ENCODE data around the gene CDH13.

The CDH13 gene

DNA sequence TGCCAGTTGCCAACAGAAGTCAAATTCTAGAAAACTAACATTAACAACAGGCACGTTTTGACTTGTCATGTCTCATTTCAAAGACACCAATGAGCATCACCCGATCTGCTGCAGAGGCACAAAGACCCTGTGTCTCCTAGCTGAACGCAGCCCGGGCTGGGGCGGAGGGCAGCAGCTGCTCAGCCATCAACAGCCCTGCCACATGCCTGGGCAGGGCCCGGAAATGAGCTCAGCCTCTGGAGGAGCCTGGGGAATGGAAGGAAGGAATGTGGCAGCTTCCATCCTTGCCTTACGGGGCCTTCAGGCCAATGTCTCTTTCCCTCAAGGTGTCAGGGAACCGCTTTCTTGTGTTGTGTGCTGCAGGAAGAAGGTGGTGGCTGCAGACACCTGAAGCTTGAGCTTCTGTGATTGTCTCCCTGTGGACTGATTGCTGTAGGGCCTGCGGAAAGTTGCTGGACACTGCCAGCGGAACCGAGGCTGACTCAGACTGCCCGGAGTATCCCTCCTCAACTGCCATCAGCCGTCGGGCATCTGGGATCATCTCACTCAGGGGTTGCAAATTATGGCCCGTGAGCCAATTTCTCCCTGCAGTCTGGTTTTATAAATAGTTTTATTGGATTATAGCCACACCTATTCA, 7.3 kb downstream of the CDH13 start:
- Histone ChIP-seq H3K56ac (ENCODE audit: low read length) (peak overlapping the region; percentile 57), H3K9ac (ENCODE audit: low read length) (no peak overlapping the region), H3K79me2 (ENCODE audit: control insufficient read depth, insufficient read depth, low read length) (no peaks in the 10 kb centered on the region), H2AK5ac (ENCODE audit: low read length) (no peak overlapping the region), H3K4me2 (ENCODE audit: low read length) (no peak overlapping the region), H3K23ac (ENCODE audit: low read length) (no peak overlapping the region), H3K79me1 (ENCODE audit: low read length) (no peaks in the 10 kb centered on the region), H3K27ac (ENCODE audit: low read depth, low read length) (no peak overlapping the region), H3K18ac (ENCODE audit: low read length) (no peak overlapping the region), H3K4me3 (ENCODE audit: low read length) (no peak overlapping the region), H4K8ac (ENCODE audit: low read depth, low read length) (no peak overlapping the region), H3K27me3 (ENCODE audit: insufficient read depth, low read length, poor library complexity) (no peaks in the 10 kb centered on the region), H4K5ac (ENCODE audit: low read length) (no peak overlapping the region), H2BK120ac (ENCODE audit: low read depth, low read length) (no peak overlapping the region), H3K4me1 (ENCODE audit: control insufficient read depth, low read depth, low read length) (peaks cover 6% of the 10 kb centered on the region), H2BK5ac (ENCODE audit: low read length) (no peak overlapping the region), H3K4ac (ENCODE audit: low read depth, low read length) (no peak overlapping the region), H3K36me3 (ENCODE audit: control insufficient read depth, insufficient read depth, low read length) (no peaks in the 10 kb centered on the region), H2BK15ac (replicated peaks; ENCODE audit: low read depth) (no peak overlapping the region)
- no CpG with 5 or more reads among the region's 15 CpGs for WGBS (ENCODE audit: extremely low coverage, insufficient coverage, low lambda C conversion rate)
- DNase-seq = peak; percentile 76

DNA sequence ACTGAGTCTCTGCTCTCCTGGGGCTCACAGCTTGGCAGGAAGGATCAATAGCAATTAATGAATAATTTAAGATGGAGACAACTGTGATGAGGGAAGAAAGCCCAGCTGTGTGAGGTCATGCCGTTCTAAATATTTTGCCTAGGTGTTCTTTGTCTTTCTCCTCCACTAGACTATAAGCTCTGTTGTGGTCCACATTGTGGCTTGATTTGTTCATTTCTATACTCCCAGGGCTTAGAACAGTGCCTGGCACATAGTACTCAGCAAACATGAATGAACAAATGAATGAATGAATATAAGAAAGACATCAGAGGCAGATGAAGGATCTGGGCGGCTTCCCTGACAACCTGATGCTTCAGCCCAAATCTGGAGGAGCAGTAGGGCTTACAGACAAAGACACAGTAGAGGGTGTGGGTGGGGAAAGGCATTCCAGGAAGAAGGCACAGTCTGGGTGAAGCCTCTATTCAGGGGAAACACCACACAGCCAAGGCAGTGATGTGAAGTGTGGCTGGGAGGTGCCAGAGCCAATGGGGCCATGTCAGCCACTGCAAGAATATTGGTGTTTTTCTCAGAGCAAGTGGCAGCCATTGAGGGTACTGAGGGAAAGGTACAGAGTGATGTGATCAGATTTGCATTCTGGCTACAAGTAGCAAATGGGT, 8.3 kb downstream of the CDH13 start:
- no peaks in the 10 kb centered on the region for H3K4me1 ChIP-seq (ENCODE audit: control insufficient read depth, low read depth, low read length)
- H3K27ac ChIP-seq (ENCODE audit: low read depth, low read length) = no peak overlapping the region
- H3K27me3 ChIP-seq (ENCODE audit: insufficient read depth, low read length, poor library complexity) = no peaks in the 10 kb centered on the region
- H3K4me3 ChIP-seq (ENCODE audit: low read length) = no peak overlapping the region
- no peaks in the 10 kb centered on the region for H3K36me3 ChIP-seq (ENCODE audit: control insufficient read depth, insufficient read depth, low read length)
- no peak overlapping the region for H2BK120ac ChIP-seq (ENCODE audit: low read depth, low read length)
- DNase-seq = no peak
- H3K56ac ChIP-seq (ENCODE audit: low read length) = no peak overlapping the region
- H3K23ac ChIP-seq (ENCODE audit: low read length) = no peak overlapping the region
- no peak overlapping the region for H4K5ac ChIP-seq (ENCODE audit: low read length)
- WGBS (ENCODE audit: extremely low coverage, insufficient coverage, low lambda C conversion rate) = no CpG with 5 or more reads among the region's 2 CpGs
- H2BK5ac ChIP-seq (ENCODE audit: low read length) = no peak overlapping the region
- no peak overlapping the region for H2AK5ac ChIP-seq (ENCODE audit: low read length)
- no peak overlapping the region for H3K9ac ChIP-seq (ENCODE audit: low read length)
- no peak overlapping the region for H3K4me2 ChIP-seq (ENCODE audit: low read length)
- no peak overlapping the region for H3K18ac ChIP-seq (ENCODE audit: low read length)
- H4K8ac ChIP-seq (ENCODE audit: low read depth, low read length) = no peak overlapping the region
- H3K79me2 ChIP-seq (ENCODE audit: control insufficient read depth, insufficient read depth, low read length) = no peaks in the 10 kb centered on the region
- H2BK15ac ChIP-seq (replicated peaks; ENCODE audit: low read depth) = no peak overlapping the region
- H3K79me1 ChIP-seq (ENCODE audit: low read length) = no peaks in the 10 kb centered on the region
- H3K4ac ChIP-seq (ENCODE audit: low read depth, low read length) = no peak overlapping the region

GRCh38 chr16:82636485-82636884, 9.7 kb downstream of the CDH13 start:
- no peak overlapping the region for H3K18ac ChIP-seq (ENCODE audit: low read length)
- no peak overlapping the region for H2BK5ac ChIP-seq (ENCODE audit: low read length)
- no peak overlapping the region for H3K27ac ChIP-seq (ENCODE audit: low read depth, low read length)
- no peak overlapping the region for H3K4me3 ChIP-seq (ENCODE audit: low read length)
- H2BK15ac ChIP-seq (replicated peaks; ENCODE audit: low read depth) = no peak overlapping the region
- no peak overlapping the region for H4K8ac ChIP-seq (ENCODE audit: low read depth, low read length)
- H3K36me3 ChIP-seq (ENCODE audit: control insufficient read depth, insufficient read depth, low read length) = no peaks in the 10 kb centered on the region
- no peak overlapping the region for H2BK120ac ChIP-seq (ENCODE audit: low read depth, low read length)
- H3K79me1 ChIP-seq (ENCODE audit: low read length) = no peaks in the 10 kb centered on the region
- H3K79me2 ChIP-seq (ENCODE audit: control insufficient read depth, insufficient read depth, low read length) = no peaks in the 10 kb centered on the region
- H3K4me2 ChIP-seq (ENCODE audit: low read length) = no peak overlapping the region
- H3K9ac ChIP-seq (ENCODE audit: low read length) = no peak overlapping the region
- no peak overlapping the region for H3K56ac ChIP-seq (ENCODE audit: low read length)
- no peak overlapping the region for H3K23ac ChIP-seq (ENCODE audit: low read length)
- no peaks in the 10 kb centered on the region for H3K4me1 ChIP-seq (ENCODE audit: control insufficient read depth, low read depth, low read length)
- no CpG with 5 or more reads among the region's 3 CpGs for WGBS (ENCODE audit: extremely low coverage, insufficient coverage, low lambda C conversion rate)
- no peak overlapping the region for H2AK5ac ChIP-seq (ENCODE audit: low read length)
- H3K27me3 ChIP-seq (ENCODE audit: insufficient read depth, low read length, poor library complexity) = no peaks in the 10 kb centered on the region
- DNase-seq = no peak
- H3K4ac ChIP-seq (ENCODE audit: low read depth, low read length) = no peak overlapping the region
- no peak overlapping the region for H4K5ac ChIP-seq (ENCODE audit: low read length)

DNA sequence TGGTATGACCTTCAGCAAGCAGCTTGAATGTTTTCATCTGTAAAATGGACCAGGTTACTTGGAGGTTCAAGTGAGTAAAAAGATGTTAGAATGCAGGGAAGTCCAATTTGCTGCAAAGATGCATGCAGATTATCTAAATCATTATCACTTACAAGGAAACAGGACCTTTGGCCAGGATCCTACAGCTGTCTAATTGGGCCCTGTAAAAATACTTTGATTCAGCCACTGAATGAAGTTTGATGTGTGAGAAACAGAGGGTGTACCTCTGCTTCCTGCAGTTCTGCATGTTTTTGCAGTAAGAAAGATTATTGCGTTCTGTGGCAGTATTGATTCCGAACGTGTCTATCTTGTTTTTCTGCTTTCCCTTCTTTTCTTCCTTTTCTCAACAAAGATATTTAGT, 10.2 kb downstream of the CDH13 start:
- Histone ChIP-seq H3K9ac (ENCODE audit: low read length) (no peak overlapping the region), H3K18ac (ENCODE audit: low read length) (no peak overlapping the region), H3K23ac (ENCODE audit: low read length) (no peak overlapping the region), H3K4me1 (ENCODE audit: control insufficient read depth, low read depth, low read length) (no peaks in the 10 kb centered on the region), H3K4ac (ENCODE audit: low read depth, low read length) (no peak overlapping the region), H3K56ac (ENCODE audit: low read length) (no peak overlapping the region), H3K27ac (ENCODE audit: low read depth, low read length) (no peak overlapping the region), H2AK5ac (ENCODE audit: low read length) (no peak overlapping the region), H4K8ac (ENCODE audit: low read depth, low read length) (no peak overlapping the region), H3K4me2 (ENCODE audit: low read length) (no peak overlapping the region), H3K4me3 (ENCODE audit: low read length) (no peak overlapping the region), H4K5ac (ENCODE audit: low read length) (no peak overlapping the region), H2BK15ac (replicated peaks; ENCODE audit: low read depth) (no peak overlapping the region), H2BK120ac (ENCODE audit: low read depth, low read length) (no peak overlapping the region), H2BK5ac (ENCODE audit: low read length) (no peak overlapping the region), H3K36me3 (ENCODE audit: control insufficient read depth, insufficient read depth, low read length) (no peaks in the 10 kb centered on the region), H3K79me2 (ENCODE audit: control insufficient read depth, insufficient read depth, low read length) (no peaks in the 10 kb centered on the region), H3K27me3 (ENCODE audit: insufficient read depth, low read length, poor library complexity) (no peaks in the 10 kb centered on the region), H3K79me1 (ENCODE audit: low read length) (no peaks in the 10 kb centered on the region)
- no peak for DNase-seq
- no CpG with 5 or more reads among the region's 3 CpGs for WGBS (ENCODE audit: extremely low coverage, insufficient coverage, low lambda C conversion rate)

DNA sequence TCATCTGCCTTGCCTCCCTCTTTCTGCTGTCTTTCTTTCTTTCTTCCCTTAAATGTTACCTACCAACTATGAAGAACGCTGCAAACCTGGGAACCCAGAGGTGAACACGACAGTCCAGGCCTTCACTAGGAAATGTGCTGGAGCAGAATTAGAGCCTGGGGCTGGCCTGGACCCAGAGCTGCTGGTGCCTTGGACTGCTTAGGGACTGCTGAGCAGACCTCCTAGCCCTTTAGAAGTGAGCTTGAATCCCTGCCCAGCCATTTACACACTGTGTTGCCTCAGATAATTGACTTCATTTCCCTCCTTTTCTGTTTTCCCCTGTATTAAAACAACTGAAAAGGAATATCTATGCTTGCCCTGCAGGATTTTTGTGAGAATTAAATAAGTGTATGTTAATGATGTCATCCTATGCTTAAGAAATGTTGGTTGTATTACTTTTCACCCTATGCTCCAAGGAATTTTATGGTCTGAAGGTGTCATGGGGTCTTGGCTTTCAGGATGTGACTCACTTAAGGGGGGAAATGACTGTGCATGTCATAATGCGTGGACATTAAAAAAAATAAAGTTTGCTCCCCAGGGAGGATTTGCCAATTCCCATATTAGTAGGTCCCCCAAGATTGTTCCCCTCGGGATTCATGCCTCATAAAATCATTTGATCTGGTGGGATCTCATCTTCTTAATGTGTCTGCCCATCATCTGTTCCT, 11.5 kb downstream of the CDH13 start:
- no peak overlapping the region for H2BK15ac ChIP-seq (replicated peaks; ENCODE audit: low read depth)
- no peaks in the 10 kb centered on the region for H3K79me1 ChIP-seq (ENCODE audit: low read length)
- H4K5ac ChIP-seq (ENCODE audit: low read length) = no peak overlapping the region
- H3K4ac ChIP-seq (ENCODE audit: low read depth, low read length) = no peak overlapping the region
- no peaks in the 10 kb centered on the region for H3K36me3 ChIP-seq (ENCODE audit: control insufficient read depth, insufficient read depth, low read length)
- H2BK120ac ChIP-seq (ENCODE audit: low read depth, low read length) = no peak overlapping the region
- H2BK5ac ChIP-seq (ENCODE audit: low read length) = no peak overlapping the region
- H3K27ac ChIP-seq (ENCODE audit: low read depth, low read length) = no peak overlapping the region
- no peaks in the 10 kb centered on the region for H3K79me2 ChIP-seq (ENCODE audit: control insufficient read depth, insufficient read depth, low read length)
- DNase-seq = no peak
- no peak overlapping the region for H3K18ac ChIP-seq (ENCODE audit: low read length)
- WGBS (ENCODE audit: extremely low coverage, insufficient coverage, low lambda C conversion rate) = no CpG with 5 or more reads among the region's 4 CpGs
- H3K56ac ChIP-seq (ENCODE audit: low read length) = no peak overlapping the region
- no peak overlapping the region for H3K4me3 ChIP-seq (ENCODE audit: low read length)
- H2AK5ac ChIP-seq (ENCODE audit: low read length) = no peak overlapping the region
- H3K4me2 ChIP-seq (ENCODE audit: low read length) = no peak overlapping the region
- no peak overlapping the region for H4K8ac ChIP-seq (ENCODE audit: low read depth, low read length)
- H3K4me1 ChIP-seq (ENCODE audit: control insufficient read depth, low read depth, low read length) = peaks cover 4% of the 10 kb centered on the region
- no peak overlapping the region for H3K9ac ChIP-seq (ENCODE audit: low read length)
- no peaks in the 10 kb centered on the region for H3K27me3 ChIP-seq (ENCODE audit: insufficient read depth, low read length, poor library complexity)
- no peak overlapping the region for H3K23ac ChIP-seq (ENCODE audit: low read length)

All from mesendoderm (in vitro differentiated cells).